HepG2 (cell line): ENCODE data around the gene TMEM95. TPM values are rescaled to one million over a fixed set of nuclear protein-coding genes. Genes with fewer than 3 reads are reported as not detected.

Experiments used
- ATF7 ChIP-seq, 2 experiments: fragments of 450-650 bp in 1 of 2; sonication (generic) in 1 of 2; formaldehyde crosslinking in 1 of 2; IDR thresholded peaks; 2 replicates each; pipeline versions ENCODE4 v1.4.0 to v1.6.1; 2016 to 2020; ENCODE audit warnings: antibody characterized with exemption in 1 of 2, mild to moderate bottlenecking in 1 of 2, missing genetic modification reagents in 1 of 2
- DNMT3B ChIP-seq: conservative IDR thresholded peaks from 2 replicates; pipeline ENCODE4 v1.6.1; 2016; ENCODE audit warnings: missing biosample characterization, control low read depth
- MAFK ChIP-seq, 2 experiments: IDR thresholded peaks in 1 of 2; conservative IDR thresholded peaks in 1 of 2; 2 replicates each; pipeline ENCODE4 v1.6.1; 2011; ENCODE audit warnings: improper control_type of control experiment in 2 of 2, low read length in 2 of 2
- NCOA2 ChIP-seq: sonication (generic); formaldehyde crosslinking; IDR thresholded peaks from 2 replicates; pipeline ENCODE4 v1.8.0; 2022; ENCODE audit warnings: inconsistent platforms
- NFIC ChIP-seq: IDR thresholded peaks from 2 replicates; pipeline ENCODE4 v1.6.1; 2012; ENCODE audit warnings: mild to moderate bottlenecking, low read length, inconsistent platforms
- TBL1XR1 ChIP-seq: fragments of 150-350 bp; IDR thresholded peaks from 2 replicates; pipeline ENCODE4 v1.6.1; 2014; ENCODE audit warnings: borderline replicate concordance, low read length; ENCODE audit not compliant: partially characterized antibody
- ZBTB42 ChIP-seq: sonication (generic); formaldehyde crosslinking; IDR thresholded peaks from 2 replicates; pipeline ENCODE4 v1.5.0; 2020; ENCODE audit warnings: mild to moderate bottlenecking, missing genetic modification reagents
- ZBTB7A ChIP-seq: sonication (generic); formaldehyde crosslinking; IDR thresholded peaks from 2 replicates; pipeline ENCODE4 v1.8.0; 2022; ENCODE audit warnings: mild to moderate bottlenecking, missing genetic modification reagents
- ZNF484 ChIP-seq: sonication (generic); formaldehyde crosslinking; IDR thresholded peaks from 2 replicates; pipeline ENCODE4 v1.5.1; 2020; ENCODE audit warnings: mild to moderate bottlenecking, low read depth, missing genetic modification reagents, borderline replicate concordance
- ZNF501 ChIP-seq: sonication (generic); formaldehyde crosslinking; IDR thresholded peaks from 2 replicates; pipeline ENCODE4 v1.5.1; 2020; ENCODE audit warnings: mild to moderate bottlenecking, moderate library complexity, missing genetic modification reagents
- ZNF614 ChIP-seq: IDR thresholded peaks from 2 replicates; pipeline ENCODE4 v1.6.1; 2018; ENCODE audit warnings: missing biosample characterization, missing genetic modification reagents, inconsistent platforms, borderline replicate concordance
- ZNF7 ChIP-seq: IDR thresholded peaks from 2 replicates; pipeline ENCODE4 v1.6.1; 2016; ENCODE audit warnings: missing biosample characterization, missing genetic modification reagents
- ZNF781 ChIP-seq: sonication (generic); formaldehyde crosslinking; IDR thresholded peaks from 2 replicates; pipeline ENCODE4 v1.5.1; 2020; ENCODE audit warnings: borderline replicate concordance, mild to moderate bottlenecking, missing genetic modification reagents; ENCODE audit errors: not compliant biosample characterization
- ZNF788 ChIP-seq: sonication (generic); formaldehyde crosslinking; IDR thresholded peaks from 2 replicates; pipeline ENCODE4 v1.5.0; 2020; ENCODE audit warnings: mild to moderate bottlenecking, missing genetic modification reagents, borderline replicate concordance
- ZNF816 ChIP-seq: sonication (generic); formaldehyde crosslinking; IDR thresholded peaks from 2 replicates; pipeline ENCODE4 v1.8.0; 2022; ENCODE audit warnings: missing genetic modification reagents, mild to moderate bottlenecking, borderline replicate concordance
- polyA plus RNA-seq, 8 experiments: library from polyadenylated mRNA; depleted of rRNA in 3 of 8; stranded (reverse) in 7 of 8; unstranded in 1 of 8; fragments of >200 nt; fragmentation: Illumina TruSeq in 4 of 8; extraction: Trizol in 4 of 8; gene quantifications; 2 replicates each; pipeline versions ENCODE4 v1.2.1 to v1.2.3, GENCODE V29; 2011 to 2016; ENCODE audit warnings: low read depth in 4 of 8, missing spikeins in 1 of 8, mixed read lengths in 1 of 8; ENCODE audit not compliant: insufficient read depth in 1 of 8
- total RNA-seq, 5 experiments: library from RNA; depleted of rRNA; stranded (reverse); fragments of >200 nt; fragmentation: Illumina TruSeq; extraction: Trizol; gene quantifications; 2 replicates each; pipeline ENCODE4 v1.2.3, GENCODE V29; 2016; ENCODE audit warnings: low read depth in 1 of 5
- TF ChIP-seq, protein P1 (sequence below): sonication (generic); formaldehyde crosslinking; IDR thresholded peaks from 2 replicates; pipeline ENCODE4 v1.5.0; 2020; ENCODE audit warnings: mild to moderate bottlenecking, missing genetic modification reagents
- TF ChIP-seq, protein P2 (sequence below): sonication (generic); formaldehyde crosslinking; IDR thresholded peaks from 2 replicates; pipeline ENCODE4 v1.4.0; 2020; ENCODE audit warnings: missing genetic modification reagents, borderline replicate concordance
- TF ChIP-seq, protein P3 (sequence below): sonication (generic); formaldehyde crosslinking; IDR thresholded peaks from 2 replicates; pipeline ENCODE4 v1.4.0; 2020; ENCODE audit warnings: mild to moderate bottlenecking, low read depth, missing genetic modification reagents
- TF ChIP-seq, protein P4 (sequence below): sonication (generic); formaldehyde crosslinking; IDR thresholded peaks from 2 replicates; pipeline ENCODE4 v1.5.0; 2020; ENCODE audit warnings: missing genetic modification reagents

The TMEM95 gene
- total and polyA plus RNA-seq, 2 of the 13 experiments (the other 11 are each of a cell fraction or from before 2014, with no cell fraction given) = not detected

DNA sequence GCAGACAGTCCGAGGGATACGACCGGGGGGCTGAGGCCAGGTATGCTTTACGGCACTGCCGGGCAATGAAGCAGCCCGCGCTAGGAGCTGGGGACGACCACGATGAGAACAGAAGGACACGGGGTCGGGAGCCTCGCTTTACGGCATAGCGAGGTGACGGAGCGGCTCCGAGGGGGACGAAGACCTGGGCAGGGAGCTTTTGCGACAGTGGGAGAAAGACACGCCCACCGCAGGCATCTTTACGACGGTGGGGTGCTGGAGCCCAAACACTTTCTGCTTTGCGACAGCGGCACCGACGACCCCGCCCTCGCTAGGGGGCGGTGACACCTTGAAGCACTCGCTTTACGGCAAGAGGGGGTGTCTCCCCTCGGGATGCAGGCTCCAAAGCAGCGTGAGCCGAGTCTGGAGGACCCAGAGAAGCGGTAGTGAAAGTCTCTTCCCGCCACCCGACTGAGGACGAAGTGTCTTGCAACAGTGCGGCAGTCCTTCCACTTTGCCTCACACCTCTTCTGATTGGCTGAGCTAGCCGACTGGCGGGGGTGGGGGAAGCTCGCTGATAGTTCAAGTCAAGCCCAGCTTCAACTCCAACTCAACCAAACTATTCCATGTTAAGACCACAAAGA, 25.5 kb upstream of the TMEM95 start (continued):
- TF ChIP-seq, protein P1, sequence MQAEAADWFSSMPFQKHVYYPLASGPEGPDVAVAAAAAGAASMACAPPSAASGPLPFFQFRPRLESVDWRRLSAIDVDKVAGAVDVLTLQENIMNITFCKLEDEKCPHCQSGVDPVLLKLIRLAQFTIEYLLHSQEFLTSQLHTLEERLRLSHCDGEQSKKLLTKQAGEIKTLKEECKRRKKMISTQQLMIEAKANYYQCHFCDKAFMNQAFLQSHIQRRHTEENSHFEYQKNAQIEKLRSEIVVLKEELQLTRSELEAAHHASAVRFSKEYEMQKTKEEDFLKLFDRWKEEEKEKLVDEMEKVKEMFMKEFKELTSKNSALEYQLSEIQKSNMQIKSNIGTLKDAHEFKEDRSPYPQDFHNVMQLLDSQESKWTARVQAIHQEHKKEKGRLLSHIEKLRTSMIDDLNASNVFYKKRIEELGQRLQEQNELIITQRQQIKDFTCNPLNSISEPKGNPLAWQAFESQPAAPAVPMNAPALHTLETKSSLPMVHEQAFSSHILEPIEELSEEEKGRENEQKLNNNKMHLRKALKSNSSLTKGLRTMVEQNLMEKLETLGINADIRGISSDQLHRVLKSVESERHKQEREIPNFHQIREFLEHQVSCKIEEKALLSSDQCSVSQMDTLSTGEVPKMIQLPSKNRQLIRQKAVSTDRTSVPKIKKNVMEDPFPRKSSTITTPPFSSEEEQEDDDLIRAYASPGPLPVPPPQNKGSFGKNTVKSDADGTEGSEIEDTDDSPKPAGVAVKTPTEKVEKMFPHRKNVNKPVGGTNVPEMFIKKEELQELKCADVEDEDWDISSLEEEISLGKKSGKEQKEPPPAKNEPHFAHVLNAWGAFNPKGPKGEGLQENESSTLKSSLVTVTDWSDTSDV (CRISPR knock-in tag) = 0 out of 2 replicates have a peak, but pooled peaks have one; percentile 78
- TF ChIP-seq, protein P2, sequence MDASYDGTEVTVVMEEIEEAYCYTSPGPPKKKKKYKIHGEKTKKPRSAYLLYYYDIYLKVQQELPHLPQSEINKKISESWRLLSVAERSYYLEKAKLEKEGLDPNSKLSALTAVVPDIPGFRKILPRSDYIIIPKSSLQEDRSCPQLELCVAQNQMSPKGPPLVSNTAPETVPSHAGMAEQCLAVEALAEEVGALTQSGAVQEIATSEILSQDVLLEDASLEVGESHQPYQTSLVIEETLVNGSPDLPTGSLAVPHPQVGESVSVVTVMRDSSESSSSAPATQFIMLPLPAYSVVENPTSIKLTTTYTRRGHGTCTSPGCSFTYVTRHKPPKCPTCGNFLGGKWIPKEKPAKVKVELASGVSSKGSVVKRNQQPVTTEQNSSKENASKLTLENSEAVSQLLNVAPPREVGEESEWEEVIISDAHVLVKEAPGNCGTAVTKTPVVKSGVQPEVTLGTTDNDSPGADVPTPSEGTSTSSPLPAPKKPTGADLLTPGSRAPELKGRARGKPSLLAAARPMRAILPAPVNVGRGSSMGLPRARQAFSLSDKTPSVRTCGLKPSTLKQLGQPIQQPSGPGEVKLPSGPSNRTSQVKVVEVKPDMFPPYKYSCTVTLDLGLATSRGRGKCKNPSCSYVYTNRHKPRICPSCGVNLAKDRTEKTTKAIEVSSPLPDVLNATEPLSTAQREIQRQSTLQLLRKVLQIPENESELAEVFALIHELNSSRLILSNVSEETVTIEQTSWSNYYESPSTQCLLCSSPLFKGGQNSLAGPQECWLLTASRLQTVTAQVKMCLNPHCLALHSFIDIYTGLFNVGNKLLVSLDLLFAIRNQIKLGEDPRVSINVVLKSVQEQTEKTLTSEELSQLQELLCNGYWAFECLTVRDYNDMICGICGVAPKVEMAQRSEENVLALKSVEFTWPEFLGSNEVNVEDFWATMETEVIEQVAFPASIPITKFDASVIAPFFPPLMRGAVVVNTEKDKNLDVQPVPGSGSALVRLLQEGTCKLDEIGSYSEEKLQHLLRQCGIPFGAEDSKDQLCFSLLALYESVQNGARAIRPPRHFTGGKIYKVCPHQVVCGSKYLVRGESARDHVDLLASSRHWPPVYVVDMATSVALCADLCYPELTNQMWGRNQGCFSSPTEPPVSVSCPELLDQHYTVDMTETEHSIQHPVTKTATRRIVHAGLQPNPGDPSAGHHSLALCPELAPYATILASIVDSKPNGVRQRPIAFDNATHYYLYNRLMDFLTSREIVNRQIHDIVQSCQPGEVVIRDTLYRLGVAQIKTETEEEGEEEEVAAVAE = no peak; the same call in none of the 2 replicates
- no peak for TF ChIP-seq ZNF484
- TF ChIP-seq, protein P3, sequence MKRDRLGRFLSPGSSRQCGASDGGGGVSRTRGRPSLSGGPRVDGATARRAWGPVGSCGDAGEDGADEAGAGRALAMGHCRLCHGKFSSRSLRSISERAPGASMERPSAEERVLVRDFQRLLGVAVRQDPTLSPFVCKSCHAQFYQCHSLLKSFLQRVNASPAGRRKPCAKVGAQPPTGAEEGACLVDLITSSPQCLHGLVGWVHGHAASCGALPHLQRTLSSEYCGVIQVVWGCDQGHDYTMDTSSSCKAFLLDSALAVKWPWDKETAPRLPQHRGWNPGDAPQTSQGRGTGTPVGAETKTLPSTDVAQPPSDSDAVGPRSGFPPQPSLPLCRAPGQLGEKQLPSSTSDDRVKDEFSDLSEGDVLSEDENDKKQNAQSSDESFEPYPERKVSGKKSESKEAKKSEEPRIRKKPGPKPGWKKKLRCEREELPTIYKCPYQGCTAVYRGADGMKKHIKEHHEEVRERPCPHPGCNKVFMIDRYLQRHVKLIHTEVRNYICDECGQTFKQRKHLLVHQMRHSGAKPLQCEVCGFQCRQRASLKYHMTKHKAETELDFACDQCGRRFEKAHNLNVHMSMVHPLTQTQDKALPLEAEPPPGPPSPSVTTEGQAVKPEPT (CRISPR knock-in tag) = no peak
- TF ChIP-seq ZNF7 (CRISPR knock-in tag) = no peak
- TF ChIP-seq, protein P4, sequence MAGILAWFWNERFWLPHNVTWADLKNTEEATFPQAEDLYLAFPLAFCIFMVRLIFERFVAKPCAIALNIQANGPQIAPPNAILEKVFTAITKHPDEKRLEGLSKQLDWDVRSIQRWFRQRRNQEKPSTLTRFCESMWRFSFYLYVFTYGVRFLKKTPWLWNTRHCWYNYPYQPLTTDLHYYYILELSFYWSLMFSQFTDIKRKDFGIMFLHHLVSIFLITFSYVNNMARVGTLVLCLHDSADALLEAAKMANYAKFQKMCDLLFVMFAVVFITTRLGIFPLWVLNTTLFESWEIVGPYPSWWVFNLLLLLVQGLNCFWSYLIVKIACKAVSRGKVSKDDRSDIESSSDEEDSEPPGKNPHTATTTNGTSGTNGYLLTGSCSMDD (CRISPR knock-in tag) = no peak
- TF ChIP-seq MAFK (conservative IDR thresholded peaks at IDR 0.05 in 1 of 2, IDR thresholded peaks at IDR 0.05 in 1 of 2; ENCODE audit: low read length in 2 of 2) = no peak; a peak in 1 of 4 replicates
- TF ChIP-seq ZNF614 (CRISPR knock-in tag) = peak; percentile 78; the same call in 1 of the 2 replicates
- peak; percentile 52; the same call in 1 of the 2 replicates for TF ChIP-seq ZBTB7A (CRISPR knock-in tag)
- TF ChIP-seq ATF7 (IDR thresholded peaks at IDR 0.05) = no peak
- no peak for TF ChIP-seq ATF7 (CRISPR knock-in tag; IDR thresholded peaks at IDR 0.05)
- TF ChIP-seq ZBTB42 (CRISPR knock-in tag) = no peak
- no peak for TF ChIP-seq ZNF816
- no peak for TF ChIP-seq NFIC
- TF ChIP-seq ZNF781 (CRISPR knock-in tag) = no peak
- peak; percentile 16; the same call in 1 of the 2 replicates for TF ChIP-seq NCOA2 (CRISPR knock-in tag)
- TF ChIP-seq ZNF788 (CRISPR knock-in tag) = peak; percentile 84; the same call in 1 of the 2 replicates
- no peak for TF ChIP-seq TBL1XR1
- peak; percentile 33; the same call in 1 of the 2 replicates for TF ChIP-seq ZNF501
- TF ChIP-seq DNMT3B (CRISPR knock-in tag) = no peak
